GM21390 (cell line): Measurements from ENCODE around the gene MAK.
"Not testable (repeated sequence)": the region's sequence is repeated elsewhere in the genome, so short reads cannot be mapped to it uniquely, and the experiment has no call there.

ENCODE experiments used
- ATAC-seq: cut with Tn5 transposase; IDR thresholded peaks from one replicate; pipeline ENCODE4 v1.9.1; 2021; ENCODE audit not compliant: unreplicated experiment

The MAK gene

GRCh38 chr6:10779076-10779475 lies 59.3 kb downstream of the MAK start:
- no peak for ATAC-seq

GRCh38 chr6:10778230-10778629 lies 60.1 kb downstream of the MAK start:
- ATAC-seq = no peak

- ATAC-seq = no peak
Measured at GRCh38 chr6:10771371-10771894, 66.9 kb downstream of the MAK start.

- no peak for ATAC-seq
Measured at GRCh38 chr6:10769419-10769818, 68.9 kb downstream of the MAK start.

GRCh38 chr6:10763006-10763405 lies 75.3 kb downstream of the MAK start:
- no peak for ATAC-seq

GRCh38 chr6:10759884-10760329 lies 78.4 kb downstream of the MAK start:
- ATAC-seq = no peak

- ATAC-seq = no peak
Measured at GRCh38 chr6:10759312-10759839, 79.0 kb downstream of the MAK start.

GRCh38 chr6:10756085-10756484 lies 82.3 kb downstream of the MAK start:
- no peak for ATAC-seq

GRCh38 chr6:10751757-10752156 lies 86.6 kb downstream of the MAK start:
- not testable (repeated sequence) for ATAC-seq

GRCh38 chr6:10750568-10750967 lies 87.8 kb downstream of the MAK start:
- ATAC-seq = not testable (repeated sequence)

GRCh38 chr6:10749734-10750133 lies 88.6 kb downstream of the MAK start:
- no peak for ATAC-seq

- ATAC-seq = peak; percentile 97
Measured at GRCh38 chr6:10747251-10747972, 90.9 kb downstream of the MAK start, which contains the start of gene TMEM14B. Gene TMEM14B, plus strand, starts transcription at chr6:10747805. Its CDS starts 1,441 bp downstream, at chr6:10749246.

GRCh38 chr6:10746915-10747250 lies 91.5 kb downstream of the MAK start:
- no peak for ATAC-seq

- no peak for ATAC-seq
Measured at GRCh38 chr6:10745116-10745515, 93.2 kb downstream of the MAK start.

- no peak for ATAC-seq
Measured at GRCh38 chr6:10743515-10743914, 94.8 kb downstream of the MAK start.

- ATAC-seq = no peak
Measured at GRCh38 chr6:10742251-10742650, 96.1 kb downstream of the MAK start.

GRCh38 chr6:10741643-10742042 lies 96.7 kb downstream of the MAK start:
- ATAC-seq = not testable (repeated sequence)

- no peak for ATAC-seq
Measured at GRCh38 chr6:10740061-10740460, 98.3 kb downstream of the MAK start.

- no peak for ATAC-seq
Measured at GRCh38 chr6:10736731-10737130, 101.6 kb downstream of the MAK start.

GRCh38 chr6:10733863-10734262 lies 104.5 kb downstream of the MAK start:
- ATAC-seq = no peak

- ATAC-seq = no peak
Measured at GRCh38 chr6:10733151-10733715, 105.1 kb downstream of the MAK start.

GRCh38 chr6:10730254-10730653 lies 108.1 kb downstream of the MAK start:
- no peak for ATAC-seq
